H1 (cell line): ENCODE data around the gene SAMD14.

ENCODE experiments used
- CTCF ChIP-seq, 3 experiments: IDR thresholded peaks; 1 replicate in 2 of 3; 2 replicates in 1 of 3; pipeline versions ENCODE4 v1.5.1 to v1.6.1; 2011; ENCODE audit warnings: low read length in 3 of 3, mild to moderate bottlenecking in 3 of 3, inconsistent platforms in 2 of 3, low read depth in 1 of 3, moderate library complexity in 1 of 3; ENCODE audit not compliant: insufficient read depth in 1 of 3; ENCODE audit errors: control extremely low read depth in 1 of 3
- FOSL1 ChIP-seq: IDR thresholded peaks from 2 replicates; pipeline ENCODE4 v1.6.1; 2011; ENCODE audit warnings: mild to moderate bottlenecking, low read depth, low read length, moderate library complexity; ENCODE audit not compliant: insufficient read depth
- POLR2AphosphoS5 ChIP-seq: IDR thresholded peaks from 2 replicates; pipeline ENCODE4 v1.6.1; 2011; ENCODE audit warnings: low read depth, low read length
- SRF ChIP-seq: IDR thresholded peaks from 2 replicates; pipeline ENCODE4 v1.6.1; 2011; ENCODE audit warnings: mild to moderate bottlenecking, low read depth, low read length, moderate library complexity
- YY1 ChIP-seq: IDR thresholded peaks from 2 replicates; pipeline ENCODE4 v1.6.1; 2011; ENCODE audit warnings: low read depth, mild to moderate bottlenecking, low read length

GRCh38 chr17:50090071-50090470 is 39.9 kb downstream of the SAMD14 start:
- TF ChIP-seq POLR2AphosphoS5 = no peak
- TF ChIP-seq CTCF (IDR thresholded peaks at IDR 0.05; ENCODE audit: control extremely low read depth in 1 of 3, insufficient read depth in 1 of 3, low read depth in 1 of 3, low read length in 3 of 3) = no peak
- TF ChIP-seq SRF = no peak
- no peak for TF ChIP-seq FOSL1
- TF ChIP-seq YY1 = no peak
